HCT116 (cell line): Measurements from ENCODE around the gene VTI1A. TPM values are rescaled to one million over a fixed set of nuclear protein-coding genes. Genes with fewer than 3 reads are reported as not detected.
"Not testable (repeated sequence)": the region's sequence is repeated elsewhere in the genome, so short reads cannot be mapped to it uniquely, and the experiment has no call there.

Experiments
- ATAC-seq: fragments of 200-7000 bp; cut with Tn5 transposase; 2 replicates; pipeline ENCODE4 v1.9.1; 2020; ENCODE audit warnings: mild to moderate bottlenecking, moderate library complexity
- BruUV-seq: library from RNA; stranded (reverse); fragments of 400-500 nt; replicated peaks from 2 replicates; lab custom pipeline; 2021; lab: Mats Ljungman, UMichigan
- CTCF ChIA-PET: fragments of 300-600 bp; sonication (Branson Sonifier 250); formaldehyde crosslinking; loops from one replicate; lab custom pipeline; 2021; ENCODE audit warnings: antibody characterized with exemption; lab: Charles Lee
- POLR2A ChIA-PET: fragments of 300-600, 350-600 bp; sonication (Branson Sonifier 250); formaldehyde crosslinking; loops from one replicate; lab custom pipeline; 2021; ENCODE audit warnings: antibody characterized with exemption; lab: Charles Lee
- RAD21 ChIA-PET, 2 experiments: fragments of 300-600 bp; sonication (Branson Sonifier 250); formaldehyde crosslinking; loops; one replicate each; lab custom pipeline; 2023; ENCODE audit warnings: low total read pairs in 2 of 2; ENCODE audit not compliant: uncharacterized antibody in 2 of 2, unreplicated experiment in 2 of 2, low non-redundant PET in 1 of 2; lab: Charles Lee
- DNase-seq: peaks from one replicate; pipeline ENCODE4 v3.0.0-alpha.2; 2010; ENCODE audit warnings: low read depth, low spot score
- H2AFZ ChIP-seq: fragments of 200-600 bp; shearing (Covaris generic), sonication (generic); 2 replicates; pipeline ENCODE4 v1.6.1; 2017; ENCODE audit warnings: low read depth, mixed run types, mixed read lengths, antibody characterized with exemption, low read length; ENCODE audit not compliant: poor library complexity, severe bottlenecking
- H3K27ac ChIP-seq: 2 replicates; pipeline ENCODE4 v1.5.1; 2012; ENCODE audit warnings: low read depth, low read length
- H3K27me3 ChIP-seq: fragments of 200-600 bp; sonication (generic); 2 replicates; pipeline ENCODE4 v1.6.1; 2016; ENCODE audit warnings: mixed run types, low read length, mixed read lengths; ENCODE audit not compliant: insufficient read depth
- H3K36me3 ChIP-seq, 2 experiments: fragments of 200-500 bp in 1 of 2; fragments of 200-600 bp in 1 of 2; sonication (Bioruptor generic) in 1 of 2; sonication (generic) in 1 of 2; 2 replicates each; pipeline versions ENCODE4 v1.5.1 to v1.6.1; 2014 to 2016; ENCODE audit warnings: low read length in 2 of 2, inconsistent platforms in 1 of 2, mixed read lengths in 1 of 2, mixed run types in 1 of 2; ENCODE audit not compliant: insufficient read depth in 2 of 2, control insufficient read depth in 1 of 2
- H3K4me1 ChIP-seq, 2 experiments: fragments of 200-600 bp in 1 of 2; sonication (generic) in 1 of 2; 2 replicates each; pipeline versions ENCODE4 v1.5.1 to v1.6.1; 2012 to 2017; ENCODE audit warnings: low read length in 2 of 2, inconsistent platforms in 1 of 2, mild to moderate bottlenecking in 1 of 2, mixed read lengths in 1 of 2, mixed run types in 1 of 2, moderate library complexity in 1 of 2; ENCODE audit not compliant: insufficient read depth in 2 of 2, control insufficient read depth in 1 of 2
- H3K4me2 ChIP-seq: fragments of 200-600 bp; sonication (generic); 2 replicates; pipeline ENCODE4 v1.6.1; 2017; ENCODE audit warnings: mixed run types, low read length, mixed read lengths
- H3K4me3 ChIP-seq, 2 experiments: fragments of 200-600 bp in 1 of 2; sonication (generic) in 1 of 2; replicated peaks in 1 of 2; 2 replicates each; pipeline ENCODE4 v1.5.1; 2011 to 2016; ENCODE audit warnings: low read length in 2 of 2, control low read depth in 1 of 2, low read depth in 1 of 2, mild to moderate bottlenecking in 1 of 2, mixed read lengths in 1 of 2, mixed run types in 1 of 2
- H3K79me2 ChIP-seq: fragments of 200-600 bp; sonication (generic); 2 replicates; pipeline ENCODE4 v1.6.1; 2017; ENCODE audit warnings: mild to moderate bottlenecking, mixed run types, low read length, moderate library complexity, mixed read lengths; ENCODE audit not compliant: insufficient read depth
- H3K9ac ChIP-seq: fragments of 200-600 bp; sonication (generic); 2 replicates; pipeline ENCODE4 v1.6.1; 2016; ENCODE audit warnings: low read length, mixed read lengths
- H3K9me2 ChIP-seq: fragments of 200-600 bp; sonication (generic), shearing (Covaris generic); 2 replicates; pipeline ENCODE4 v1.6.1; 2017; ENCODE audit warnings: mixed run types, mild to moderate bottlenecking, moderate library complexity; ENCODE audit not compliant: insufficient read depth
- H3K9me3 ChIP-seq, 2 experiments: fragments of 200-500 bp in 1 of 2; fragments of 200-600 bp in 1 of 2; sonication (Bioruptor generic) in 1 of 2; sonication (generic) in 1 of 2; 2 replicates each; pipeline ENCODE4 v1.6.1; 2014 to 2017; ENCODE audit warnings: low read length in 2 of 2, mixed read lengths in 2 of 2, inconsistent platforms in 1 of 2, low read depth in 1 of 2, mild to moderate bottlenecking in 1 of 2, mixed run types in 1 of 2, moderate library complexity in 1 of 2; ENCODE audit not compliant: control insufficient read depth in 1 of 2, insufficient read depth in 1 of 2
- H4K20me1 ChIP-seq: fragments of 200-600 bp; sonication (generic), shearing (Covaris generic); 2 replicates; pipeline ENCODE4 v1.6.1; 2017; ENCODE audit warnings: mixed run types, mild to moderate bottlenecking, moderate library complexity; ENCODE audit not compliant: insufficient read depth
- ATF3 ChIP-seq: IDR thresholded peaks from 2 replicates; pipeline ENCODE4 v1.6.1; 2012
- EGR1 ChIP-seq: IDR thresholded peaks from 2 replicates; pipeline ENCODE4 v1.6.1; 2012; ENCODE audit warnings: low read depth
- EZH2 ChIP-seq: fragments of 200-600 bp; sonication (generic); IDR thresholded peaks from 2 replicates; pipeline ENCODE4 v1.6.1; 2017; ENCODE audit warnings: antibody characterized with exemption, mixed run types
- EZH2phosphoT487 ChIP-seq: fragments of 200-600 bp; IDR thresholded peaks from 2 replicates; pipeline ENCODE4 v1.6.1; 2018; ENCODE audit warnings: antibody characterized with exemption, borderline replicate concordance
- MAX ChIP-seq: IDR thresholded peaks from 2 replicates; pipeline ENCODE4 v1.6.1; 2012
- POLR2A ChIP-seq: IDR thresholded peaks from 2 replicates; pipeline ENCODE4 v1.7.0; 2011; ENCODE audit warnings: borderline replicate concordance; ENCODE audit not compliant: insufficient read depth, insufficient read length; ENCODE audit errors: extremely low read depth
- POLR2AphosphoS5 ChIP-seq: IDR thresholded peaks from 2 replicates; pipeline ENCODE4 v1.6.1; 2011; ENCODE audit warnings: mild to moderate bottlenecking, low read depth, low read length, moderate library complexity
- RAD21 ChIP-seq: IDR thresholded peaks from 2 replicates; pipeline ENCODE4 v1.6.1; 2012; ENCODE audit warnings: low read depth, mild to moderate bottlenecking
- intact Hi-C: fragments of 100-400 bp; cut with micrococcal nuclease; formaldehyde crosslinking; loops from 2 replicates; pipeline ENCODE4 v1.10.0; 2022
- total RNA-seq: library from RNA; stranded (reverse); gene quantifications from one replicate; pipeline ENCODE4 v1.2.1, GENCODE V29; 2021; ENCODE audit not compliant: unreplicated experiment
- TF ChIP-seq, protein P1 (sequence below): IDR thresholded peaks from 2 replicates; pipeline ENCODE4 v1.6.1; 2011; ENCODE audit warnings: mild to moderate bottlenecking, low read length, moderate library complexity; ENCODE audit not compliant: insufficient replicate concordance; ENCODE audit errors: extremely low read depth
- TF ChIP-seq, protein P2 (sequence below), 3 experiments: fragments of 200-600 bp in 1 of 3; sonication (generic) in 1 of 3; IDR thresholded peaks in 2 of 3; conservative IDR thresholded peaks in 1 of 3; 2 replicates each; pipeline ENCODE4 v1.5.1; 2012 to 2017; ENCODE audit warnings: low read depth in 2 of 3, low read length in 2 of 3, antibody characterized with exemption in 1 of 3, borderline replicate concordance in 1 of 3, control low read depth in 1 of 3, mild to moderate bottlenecking in 1 of 3, mixed read lengths in 1 of 3, mixed run types in 1 of 3, moderate library complexity in 1 of 3; ENCODE audit not compliant: insufficient read depth in 1 of 3

Gene VTI1A
- total RNA-seq, 1 experiment from 2014 or later: 80.7 TPM

DNA sequence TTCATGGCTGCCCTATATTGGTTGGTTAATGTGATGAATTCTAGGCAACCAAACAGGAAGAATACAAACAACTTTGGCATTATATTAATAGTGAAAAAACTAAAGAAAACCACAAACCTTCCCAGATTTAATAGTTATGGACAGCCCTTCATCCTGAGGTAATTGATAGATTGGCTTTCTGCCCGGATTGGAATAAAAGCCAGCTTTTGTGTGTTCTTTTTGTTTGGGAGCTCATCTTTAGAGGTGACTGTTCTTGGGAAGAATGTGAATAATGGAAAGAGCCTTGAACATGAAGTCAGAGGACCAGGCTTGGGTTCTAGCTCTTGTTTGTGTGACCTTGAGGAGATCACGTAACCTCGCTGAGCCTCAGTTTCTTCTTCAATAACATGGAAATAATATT, 92.3 kb downstream of the VTI1A start (continued):
- TF ChIP-seq, protein P1, sequence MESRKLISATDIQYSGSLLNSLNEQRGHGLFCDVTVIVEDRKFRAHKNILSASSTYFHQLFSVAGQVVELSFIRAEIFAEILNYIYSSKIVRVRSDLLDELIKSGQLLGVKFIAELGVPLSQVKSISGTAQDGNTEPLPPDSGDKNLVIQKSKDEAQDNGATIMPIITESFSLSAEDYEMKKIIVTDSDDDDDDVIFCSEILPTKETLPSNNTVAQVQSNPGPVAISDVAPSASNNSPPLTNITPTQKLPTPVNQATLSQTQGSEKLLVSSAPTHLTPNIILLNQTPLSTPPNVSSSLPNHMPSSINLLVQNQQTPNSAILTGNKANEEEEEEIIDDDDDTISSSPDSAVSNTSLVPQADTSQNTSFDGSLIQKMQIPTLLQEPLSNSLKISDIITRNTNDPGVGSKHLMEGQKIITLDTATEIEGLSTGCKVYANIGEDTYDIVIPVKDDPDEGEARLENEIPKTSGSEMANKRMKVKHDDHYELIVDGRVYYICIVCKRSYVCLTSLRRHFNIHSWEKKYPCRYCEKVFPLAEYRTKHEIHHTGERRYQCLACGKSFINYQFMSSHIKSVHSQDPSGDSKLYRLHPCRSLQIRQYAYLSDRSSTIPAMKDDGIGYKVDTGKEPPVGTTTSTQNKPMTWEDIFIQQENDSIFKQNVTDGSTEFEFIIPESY: no peak
- TF ChIP-seq POLR2A (no peak), EZH2 (no peak)

DNA sequence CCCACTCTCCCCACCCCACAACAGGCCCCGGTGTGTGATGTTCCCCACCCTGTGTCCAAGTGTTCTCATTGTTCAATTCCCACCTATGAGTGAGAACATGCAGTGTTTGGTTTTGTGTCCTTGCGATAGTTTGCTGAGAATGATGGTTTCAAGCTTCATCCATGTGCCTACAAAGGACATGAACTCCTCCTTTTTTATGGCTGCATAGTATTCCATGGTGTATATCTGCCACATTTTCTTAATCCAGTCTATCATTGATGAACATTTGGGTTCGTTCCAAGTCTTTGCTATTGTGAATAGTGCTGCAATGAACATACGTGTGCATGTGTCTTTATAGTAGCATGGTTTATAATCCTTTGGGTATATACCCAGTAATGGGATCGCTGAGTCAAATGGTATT, 95.8 kb downstream of the VTI1A start:
- H3K9me2 ChIP-seq, H3K27me3 ChIP-seq, BruUV-seq, ATAC-seq, H3K4me2 ChIP-seq, H3K27ac ChIP-seq, POLR2A ChIA-PET, H4K20me1 ChIP-seq, DNase-seq, H3K9me3 ChIP-seq, CTCF ChIA-PET, RAD21 ChIA-PET, H3K9ac ChIP-seq, intact Hi-C loops, H2AFZ ChIP-seq, H3K4me3 ChIP-seq: not testable (repeated sequence)
- peaks cover 81% of the 10 kb centered on the region for H3K79me2 ChIP-seq
- peaks cover 56 to 63% of the 10 kb centered on the region in 2 experiments for H3K4me1 ChIP-seq
- H3K36me3 ChIP-seq: peaks cover 0 to 37% of the 10 kb centered on the region in 2 experiments; a peak in 2 of 4 replicates

DNA sequence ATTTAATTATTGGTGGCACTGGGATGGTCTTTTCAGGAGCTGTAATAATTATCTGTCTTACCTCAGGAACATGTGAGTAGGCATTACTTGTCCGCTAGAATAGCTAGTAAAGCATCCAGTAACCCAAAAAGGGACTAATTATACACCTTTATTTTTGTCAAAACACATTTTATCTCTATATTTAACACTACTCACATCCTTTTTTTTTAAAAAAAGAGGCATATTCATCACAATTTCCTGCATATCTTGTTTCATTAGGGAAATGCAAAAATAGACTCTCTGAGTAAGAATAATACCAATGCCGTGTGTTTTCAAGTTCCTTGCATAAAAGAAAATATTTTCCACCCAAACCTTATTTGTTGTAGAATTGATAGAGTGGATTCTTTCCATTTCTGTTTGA, 99.5 kb downstream of the VTI1A start:
- Histone ChIP-seq H3K9ac (peak overlapping the region; percentile 2), H4K20me1 (no peaks in the 10 kb centered on the region), H2AFZ (no peak overlapping the region), H3K4me1 (peaks cover 56 to 60% of the 10 kb centered on the region in 2 experiments), H3K79me2 (peaks cover 80% of the 10 kb centered on the region), H3K9me2 (no peaks in the 10 kb centered on the region), H3K27ac (peak overlapping the region; percentile 89), H3K4me2 (no peak overlapping the region), H3K36me3 (peaks cover 0 to 11% of the 10 kb centered on the region in 2 experiments; a peak in 1 of 4 replicates), H3K4me3 (no peak overlapping the region), H3K27me3 (no peaks in the 10 kb centered on the region), H3K9me3 (peaks cover 0 to 4% of the 10 kb centered on the region in 2 experiments; a peak in 1 of 4 replicates)
- CTCF ChIA-PET: interaction anchor here (1.1 kb wide), 1 partner anchor 74 kb away, joined by 4 read pairs; no protein-coding TSS in a partner anchor
- RAD21 ChIA-PET: interaction anchor here in 1 of 2 experiments (0.6 kb wide), 1 partner anchor 440 kb away, joined by 3 read pairs; no protein-coding TSS in a partner anchor
- no TSS peak for BruUV-seq
- intact Hi-C loops: no loop called here
- POLR2A ChIA-PET: interaction anchor here (1.6 kb wide), 1 partner anchor 21 kb away, joined by 4 read pairs; no protein-coding TSS in a partner anchor
- DNase-seq: no peak
- ATAC-seq: no peak
- TF ChIP-seq EGR1 (no peak), EZH2 (no peak), POLR2AphosphoS5 (no peak), EZH2phosphoT487 (no peak), RAD21 (no peak), MAX (no peak), ATF3 (no peak)
- TF ChIP-seq, protein P2, sequence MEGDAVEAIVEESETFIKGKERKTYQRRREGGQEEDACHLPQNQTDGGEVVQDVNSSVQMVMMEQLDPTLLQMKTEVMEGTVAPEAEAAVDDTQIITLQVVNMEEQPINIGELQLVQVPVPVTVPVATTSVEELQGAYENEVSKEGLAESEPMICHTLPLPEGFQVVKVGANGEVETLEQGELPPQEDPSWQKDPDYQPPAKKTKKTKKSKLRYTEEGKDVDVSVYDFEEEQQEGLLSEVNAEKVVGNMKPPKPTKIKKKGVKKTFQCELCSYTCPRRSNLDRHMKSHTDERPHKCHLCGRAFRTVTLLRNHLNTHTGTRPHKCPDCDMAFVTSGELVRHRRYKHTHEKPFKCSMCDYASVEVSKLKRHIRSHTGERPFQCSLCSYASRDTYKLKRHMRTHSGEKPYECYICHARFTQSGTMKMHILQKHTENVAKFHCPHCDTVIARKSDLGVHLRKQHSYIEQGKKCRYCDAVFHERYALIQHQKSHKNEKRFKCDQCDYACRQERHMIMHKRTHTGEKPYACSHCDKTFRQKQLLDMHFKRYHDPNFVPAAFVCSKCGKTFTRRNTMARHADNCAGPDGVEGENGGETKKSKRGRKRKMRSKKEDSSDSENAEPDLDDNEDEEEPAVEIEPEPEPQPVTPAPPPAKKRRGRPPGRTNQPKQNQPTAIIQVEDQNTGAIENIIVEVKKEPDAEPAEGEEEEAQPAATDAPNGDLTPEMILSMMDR (IDR thresholded peaks at IDR 0.05 in 2 of 3, conservative IDR thresholded peaks at IDR 0.05 in 1 of 3; ENCODE audit: borderline replicate concordance in 1 of 3, insufficient read depth in 1 of 3, low read depth in 2 of 3, low read length in 2 of 3): no peak
- TF ChIP-seq, protein P1: no peak
